ENCODE results near the gene CDH13.

- TF ChIP-seq POLR2AphosphoS5 (IDR thresholded peaks at IDR 0.05) (no peak), EP300 (IDR thresholded peaks at IDR 0.05) (no peak), CTCF (IDR thresholded peaks at IDR 0.05) (peak in 1 of 3 experiments; percentile 2)
Measured at GRCh38 chr16:82641336-82641984, 14.7 kb downstream of the CDH13 start.

Measured in esophagus muscularis mucosa (tissue), 4 donors.